Measurements from ENCODE around the gene CD209.

The CD209 gene

GRCh38 chr19:7715671-7716070 lies 31.7 kb downstream of the CD209 start:
- H3K4me3 ChIP-seq (ENCODE audit: low read depth, low read length), result no peak overlapping the region
- DNase-seq (ENCODE audit: low read depth), result no peak
- in situ Hi-C loops (cut with HindIII; ENCODE audit: low sequenced_read_pairs), result no loop called here
- no peak for TF ChIP-seq CTCF (IDR thresholded peaks at IDR 0.05; ENCODE audit: low read depth, low read length, missing control alignments)

- TF ChIP-seq CTCF (IDR thresholded peaks at IDR 0.05; ENCODE audit: low read depth, low read length, missing control alignments), result no peak
- H3K4me3 ChIP-seq (ENCODE audit: low read depth, low read length), result no peak overlapping the region
- in situ Hi-C loops (cut with HindIII; ENCODE audit: low sequenced_read_pairs), result no loop called here
- no peak for DNase-seq (ENCODE audit: low read depth)
Observed at GRCh38 chr19:7710616-7711015, 36.7 kb downstream of the CD209 start.

GRCh38 chr19:7709932-7710460 lies 37.3 kb downstream of the CD209 start:
- in situ Hi-C loops (cut with HindIII; ENCODE audit: low sequenced_read_pairs), result no loop called here
- no peak for DNase-seq (ENCODE audit: low read depth)
- H3K4me3 ChIP-seq (ENCODE audit: low read depth, low read length), result no peak overlapping the region
- TF ChIP-seq CTCF (IDR thresholded peaks at IDR 0.05; ENCODE audit: low read depth, low read length, missing control alignments), result no peak

GRCh38 chr19:7706955-7707456 lies 40.3 kb downstream of the CD209 start:
- DNase-seq (ENCODE audit: low read depth), result no peak
- H3K4me3 ChIP-seq (ENCODE audit: low read depth, low read length), result no peak overlapping the region
- in situ Hi-C loops (cut with HindIII; ENCODE audit: low sequenced_read_pairs), result no loop called here
- TF ChIP-seq CTCF (IDR thresholded peaks at IDR 0.05; ENCODE audit: low read depth, low read length, missing control alignments), result no peak

- in situ Hi-C loops (cut with HindIII; ENCODE audit: low sequenced_read_pairs), result no loop called here
- H3K4me3 ChIP-seq (ENCODE audit: low read depth, low read length), result no peak overlapping the region
- no peak for DNase-seq (ENCODE audit: low read depth)
- TF ChIP-seq CTCF (IDR thresholded peaks at IDR 0.05; ENCODE audit: low read depth, low read length, missing control alignments), result no peak
Observed at GRCh38 chr19:7706188-7706954, 41.0 kb downstream of the CD209 start.

- no peak for TF ChIP-seq CTCF (IDR thresholded peaks at IDR 0.05; ENCODE audit: low read depth, low read length, missing control alignments)
- no peak overlapping the region for H3K4me3 ChIP-seq (ENCODE audit: low read depth, low read length)
- in situ Hi-C loops (cut with HindIII; ENCODE audit: low sequenced_read_pairs), result no loop called here
- DNase-seq (ENCODE audit: low read depth), result no peak
Observed at GRCh38 chr19:7705387-7706187, 41.7 kb downstream of the CD209 start.

Data from astrocyte of the cerebellum (primary cell).